Measurements from ENCODE around the gene ZC3H7B.

The ZC3H7B gene

DNA sequence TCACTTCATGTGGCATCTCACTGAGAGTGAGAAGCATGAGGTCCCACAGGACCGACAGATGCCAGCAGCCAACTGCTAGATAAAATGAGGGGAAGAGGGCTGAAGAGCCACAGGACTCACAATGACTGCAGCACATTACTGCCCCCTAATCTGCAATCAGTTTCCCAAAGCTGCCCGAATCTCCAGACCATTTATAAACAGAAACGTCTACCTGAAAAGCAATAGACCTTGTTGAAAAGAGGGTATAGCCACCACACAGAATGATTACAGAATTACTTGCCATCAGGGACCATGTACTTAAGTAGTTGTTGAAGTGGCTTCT is 68.1 kb downstream of the ZC3H7B start:
- in situ Hi-C loops (cut with MboI; ENCODE audit: low sequenced_read_pairs) = no loop called here

DNA sequence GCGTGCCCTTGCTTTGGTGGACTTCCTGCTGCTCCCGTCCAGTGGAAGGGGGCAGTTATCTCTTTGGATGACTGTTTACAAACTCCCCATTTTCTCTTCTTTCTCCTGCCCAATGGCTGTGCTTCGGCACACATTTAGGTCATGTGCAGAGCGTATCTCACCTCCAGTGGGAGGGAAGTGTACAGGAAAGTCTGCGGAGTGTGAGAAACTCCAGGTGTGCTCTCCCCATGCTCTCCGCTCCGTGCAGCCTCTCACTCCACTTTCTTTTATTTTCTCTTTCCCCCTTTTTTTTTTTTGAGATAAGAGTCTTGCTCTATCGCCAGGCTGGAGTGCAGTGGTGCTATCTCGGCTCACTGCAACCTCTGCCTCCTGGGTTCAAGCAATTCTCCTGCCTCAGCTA is 68.5 kb downstream of the ZC3H7B start:
- in situ Hi-C loops (cut with MboI; ENCODE audit: low sequenced_read_pairs) = no loop called here

DNA sequence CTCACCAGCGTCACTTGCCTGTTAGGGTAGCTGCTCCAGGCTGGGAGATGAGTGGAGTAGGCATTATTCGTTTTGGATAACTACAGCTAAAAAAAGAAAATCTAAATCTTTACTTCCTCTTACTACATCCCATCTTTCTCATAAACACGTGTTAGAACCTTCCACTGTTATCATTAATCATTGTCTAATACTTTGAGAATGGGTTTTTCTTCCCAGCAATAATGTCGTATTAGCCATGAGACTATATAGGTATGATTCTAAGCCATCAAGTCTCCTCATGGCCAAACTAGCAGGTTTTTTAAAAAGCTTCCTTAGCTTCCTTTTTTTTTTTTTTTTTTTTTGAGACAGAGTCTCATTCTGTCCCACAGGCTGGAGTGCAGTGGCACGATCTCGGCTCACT is 76.5 kb downstream of the ZC3H7B start:
- in situ Hi-C loops (cut with MboI; ENCODE audit: low sequenced_read_pairs) = no loop called here

DNA sequence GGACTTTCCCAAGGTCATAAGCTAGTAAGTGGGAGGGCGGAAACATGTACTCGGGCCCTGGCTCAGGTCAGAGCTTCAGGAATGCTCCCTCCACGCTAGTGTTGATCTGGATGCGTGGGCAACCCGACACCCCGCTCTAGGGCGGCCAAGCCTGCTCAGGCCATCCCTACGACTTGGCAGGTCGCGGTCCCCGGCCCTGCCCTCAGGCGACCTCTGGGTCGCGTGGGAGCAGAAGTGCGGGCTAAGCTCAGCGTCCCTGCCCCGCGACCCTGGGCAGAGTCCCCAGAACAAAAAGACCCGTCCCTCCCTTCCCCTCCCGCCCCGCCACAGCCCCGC is 79.6 kb downstream of the ZC3H7B start:
- in situ Hi-C loops (cut with MboI; ENCODE audit: low sequenced_read_pairs) = no loop called here

DNA sequence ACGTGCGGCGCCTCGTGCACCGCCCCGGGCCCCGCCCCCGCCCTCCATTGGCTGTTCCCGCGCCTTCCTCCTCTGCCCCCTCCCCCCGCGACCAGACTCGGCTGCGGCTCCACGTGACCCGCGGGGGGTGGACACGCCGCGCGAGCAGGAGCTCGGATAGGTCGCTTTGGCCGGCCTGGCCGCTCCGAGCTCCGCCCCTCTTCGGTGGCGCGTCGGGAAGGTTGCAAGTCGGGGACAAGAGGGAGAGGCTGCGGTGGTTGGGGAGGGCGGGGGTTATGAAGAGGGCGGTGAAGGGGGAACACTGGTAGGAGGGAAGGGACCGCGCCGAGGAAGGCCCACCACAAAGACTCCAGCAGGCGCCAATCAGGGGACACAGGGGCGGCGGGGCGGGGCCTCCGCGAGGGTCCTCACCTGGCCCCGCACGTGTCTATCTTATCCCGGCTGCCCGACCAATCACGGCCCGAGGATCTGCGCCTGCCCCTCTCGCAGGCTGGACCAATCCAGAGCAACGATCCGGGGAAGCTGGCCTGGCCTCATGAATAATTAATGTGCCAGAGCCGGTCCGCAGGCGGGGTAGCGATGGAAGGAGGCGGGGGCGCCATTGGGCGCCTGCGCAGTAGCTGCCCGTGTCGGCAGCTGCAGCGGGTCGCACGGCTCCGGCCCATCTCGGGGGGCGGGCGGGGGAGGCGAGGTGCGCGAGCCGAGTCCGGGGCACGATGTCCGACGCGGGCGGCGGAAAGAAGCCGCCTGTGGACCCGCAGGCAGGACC is 80.2 kb downstream of the ZC3H7B start, which contains the start of gene TEF:
TEF (plus strand) TSS at position 614 of the 769 bp plus-strand sequence; CDS start at position 717, 103 bp downstream.
- in situ Hi-C loops (cut with MboI; ENCODE audit: low sequenced_read_pairs) = no loop called here

DNA sequence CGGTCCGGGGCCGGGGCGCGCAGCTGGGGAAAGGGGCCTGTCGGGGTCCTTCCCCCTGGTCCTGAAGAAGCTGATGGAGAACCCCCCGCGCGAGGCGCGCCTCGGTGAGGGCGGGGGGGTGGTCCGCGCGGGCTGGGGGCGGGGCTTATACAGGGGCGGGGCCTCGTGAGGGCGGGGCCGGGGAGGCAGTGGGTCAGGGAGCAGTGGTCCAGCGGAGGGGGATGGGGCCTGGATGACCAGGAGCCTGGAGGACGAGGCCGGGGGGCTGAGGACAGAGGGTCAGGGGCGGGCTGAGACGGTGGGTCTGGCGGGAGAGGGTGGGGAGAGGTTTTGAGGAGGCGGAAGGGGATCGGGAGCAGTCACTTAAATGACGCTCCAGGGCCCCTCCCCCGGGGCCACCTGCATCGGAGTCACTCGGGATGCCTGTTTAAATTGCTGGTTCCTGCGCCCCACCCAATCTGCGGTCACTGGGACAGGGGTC is 80.8 kb downstream of the ZC3H7B start:
- in situ Hi-C loops (cut with MboI; ENCODE audit: low sequenced_read_pairs) = no loop called here

DNA sequence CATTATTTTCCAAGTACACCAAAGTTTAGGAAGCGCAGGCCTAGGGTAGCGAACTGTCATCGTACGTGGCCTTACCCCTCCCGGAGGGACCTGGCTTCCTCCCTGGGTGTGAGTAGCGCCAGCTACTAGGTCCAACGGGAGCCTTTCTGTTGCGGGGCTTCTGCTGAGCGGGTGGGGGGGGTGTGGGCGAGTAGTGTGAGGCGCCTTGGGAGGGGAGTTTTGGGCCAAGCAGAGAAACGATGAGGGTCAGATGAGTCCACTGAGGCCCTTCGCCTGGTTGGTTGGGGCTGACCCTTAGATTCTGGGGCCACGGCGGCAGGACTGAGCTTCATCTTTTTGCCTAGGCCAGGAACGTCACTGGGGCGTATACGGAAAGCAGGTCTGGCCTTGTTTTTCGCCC is 81.3 kb downstream of the ZC3H7B start:
- in situ Hi-C loops (cut with MboI; ENCODE audit: low sequenced_read_pairs) = no loop called here

DNA sequence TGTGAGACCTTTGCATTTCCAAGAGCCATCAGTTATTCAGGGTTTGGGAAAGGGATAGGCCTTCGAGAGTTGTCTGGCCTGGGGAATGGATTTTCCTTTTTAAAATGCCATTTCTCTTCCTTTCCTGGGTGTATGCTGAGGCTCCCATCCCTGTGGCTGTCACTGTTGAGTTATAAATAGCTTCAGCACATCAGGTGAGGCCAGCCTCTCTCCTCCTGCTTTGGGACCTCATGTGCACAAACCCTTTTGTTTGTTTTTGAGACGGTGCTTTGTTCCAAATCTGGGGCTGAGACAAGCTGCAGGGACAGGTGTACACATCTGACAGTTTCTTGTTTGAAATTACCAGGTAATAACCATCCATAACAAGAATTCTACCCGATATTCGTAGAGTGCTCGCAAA is 81.8 kb downstream of the ZC3H7B start:
- in situ Hi-C loops (cut with MboI; ENCODE audit: low sequenced_read_pairs) = no loop called here

DNA sequence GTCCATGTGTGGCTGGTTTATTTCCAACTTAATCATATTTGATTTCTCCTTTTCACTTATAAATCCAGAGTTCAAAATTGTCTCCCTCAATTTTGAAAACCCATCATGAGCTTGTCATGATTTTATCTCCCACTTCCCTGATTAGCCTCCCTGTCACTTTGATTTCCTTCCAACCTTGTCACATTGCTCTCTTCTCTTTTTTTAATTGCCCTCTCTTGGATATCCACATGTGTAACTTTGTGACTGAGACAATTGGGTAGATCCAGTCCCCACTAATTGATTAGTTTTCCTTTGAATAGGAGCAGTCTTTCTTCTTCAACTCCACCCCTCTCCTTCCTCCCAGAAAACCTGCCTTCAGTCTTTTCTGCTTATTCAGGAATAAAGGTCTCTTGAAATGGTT is 82.8 kb downstream of the ZC3H7B start:
- in situ Hi-C loops (cut with MboI; ENCODE audit: low sequenced_read_pairs) = no loop called here

DNA sequence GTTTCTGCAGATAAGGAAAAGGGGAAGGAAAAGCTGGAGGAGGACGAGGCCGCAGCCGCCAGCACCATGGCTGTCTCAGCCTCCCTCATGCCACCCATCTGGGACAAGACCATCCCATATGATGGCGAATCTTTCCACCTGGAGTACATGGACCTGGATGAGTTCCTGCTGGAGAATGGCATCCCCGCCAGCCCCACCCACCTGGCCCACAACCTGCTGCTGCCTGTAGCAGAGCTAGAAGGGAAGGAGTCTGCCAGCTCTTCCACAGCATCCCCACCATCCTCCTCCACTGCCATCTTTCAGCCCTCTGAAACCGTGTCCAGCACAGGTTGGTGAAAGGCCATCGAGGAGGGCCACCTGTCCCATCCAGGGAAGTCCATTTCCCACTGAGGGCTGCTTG is 86.0 kb downstream of the ZC3H7B start:
- in situ Hi-C loops (cut with MboI; ENCODE audit: low sequenced_read_pairs) = no loop called here

DNA sequence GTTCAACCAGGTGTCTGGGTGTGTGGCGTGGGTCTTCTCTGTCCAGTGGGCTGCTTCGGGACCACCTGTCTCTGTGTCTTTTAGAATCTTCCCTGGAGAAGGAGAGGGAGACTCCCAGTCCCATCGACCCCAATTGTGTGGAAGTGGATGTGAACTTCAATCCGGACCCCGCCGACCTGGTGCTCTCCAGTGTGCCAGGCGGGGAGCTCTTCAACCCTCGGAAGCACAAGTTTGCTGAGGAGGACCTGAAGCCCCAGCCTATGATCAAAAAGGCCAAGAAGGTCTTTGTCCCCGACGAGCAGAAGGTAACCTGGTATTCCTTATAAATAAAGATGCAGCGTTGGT is 92.7 kb downstream of the ZC3H7B start:
- in situ Hi-C loops (cut with MboI; ENCODE audit: low sequenced_read_pairs) = no loop called here

DNA sequence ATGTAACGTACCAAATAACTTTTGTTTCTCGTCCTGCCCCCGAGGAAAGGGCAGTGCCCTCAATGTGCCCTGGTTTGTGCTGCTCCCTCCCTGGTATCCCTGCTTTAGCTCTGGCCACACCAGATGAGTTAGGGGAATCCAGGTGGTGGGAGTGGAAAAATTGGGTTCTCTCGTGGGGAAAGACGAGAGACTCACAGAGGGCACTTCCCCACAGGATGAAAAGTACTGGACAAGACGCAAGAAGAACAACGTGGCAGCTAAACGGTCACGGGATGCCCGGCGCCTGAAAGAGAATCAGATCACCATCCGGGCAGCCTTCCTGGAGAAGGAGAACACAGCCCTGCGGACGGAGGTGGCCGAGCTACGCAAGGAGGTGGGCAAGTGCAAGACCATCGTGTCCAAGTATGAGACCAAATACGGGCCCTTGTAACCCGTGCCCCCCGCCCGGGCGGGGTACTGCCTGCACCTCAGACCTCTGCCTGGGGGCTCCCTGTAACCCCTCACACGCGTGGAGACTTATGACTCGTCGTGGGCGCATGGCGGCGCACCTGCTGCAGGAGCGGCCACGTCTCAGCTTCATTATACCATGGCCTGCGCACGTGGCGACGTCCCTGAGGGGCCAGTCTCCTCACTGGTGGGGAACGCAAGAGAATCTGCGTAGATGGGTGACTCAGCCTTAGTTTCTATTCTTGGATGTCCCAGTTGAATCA is 94.4 kb downstream of the ZC3H7B start:
- in situ Hi-C loops (cut with MboI; ENCODE audit: low sequenced_read_pairs) = no loop called here

DNA sequence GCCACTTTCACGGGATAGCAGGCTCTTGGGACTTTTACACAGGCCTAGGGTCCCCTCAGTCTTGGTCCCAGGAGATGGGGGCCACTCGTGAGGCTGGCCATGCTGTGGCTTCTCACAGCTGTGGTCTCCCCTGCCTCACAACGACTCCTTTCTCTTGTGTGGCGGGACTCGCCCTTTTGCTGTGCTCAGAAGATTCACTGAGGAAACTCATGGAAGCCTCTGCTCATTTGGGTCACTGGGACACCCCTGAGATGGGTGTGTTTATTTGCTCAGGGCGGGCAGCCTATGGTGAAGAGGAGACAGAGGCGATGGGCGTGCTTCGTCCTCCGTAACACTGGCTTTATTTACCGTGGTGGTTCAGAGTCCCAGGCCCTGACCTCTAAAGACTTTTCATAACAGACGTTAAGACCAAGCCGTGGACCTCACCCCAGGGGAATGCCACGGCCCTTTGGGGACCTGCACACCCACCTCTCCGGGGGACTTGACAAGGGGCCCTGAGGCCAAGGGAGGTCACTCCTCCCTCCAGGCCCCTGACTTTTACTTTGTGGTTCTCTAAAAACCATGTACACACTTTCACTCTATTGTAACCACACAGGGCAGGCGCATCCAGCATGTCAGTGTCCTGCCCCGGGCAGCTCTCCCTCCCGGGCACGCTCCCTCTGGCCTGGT is 96.0 kb downstream of the ZC3H7B start:
- in situ Hi-C loops (cut with MboI; ENCODE audit: low sequenced_read_pairs) = no loop called here

DNA sequence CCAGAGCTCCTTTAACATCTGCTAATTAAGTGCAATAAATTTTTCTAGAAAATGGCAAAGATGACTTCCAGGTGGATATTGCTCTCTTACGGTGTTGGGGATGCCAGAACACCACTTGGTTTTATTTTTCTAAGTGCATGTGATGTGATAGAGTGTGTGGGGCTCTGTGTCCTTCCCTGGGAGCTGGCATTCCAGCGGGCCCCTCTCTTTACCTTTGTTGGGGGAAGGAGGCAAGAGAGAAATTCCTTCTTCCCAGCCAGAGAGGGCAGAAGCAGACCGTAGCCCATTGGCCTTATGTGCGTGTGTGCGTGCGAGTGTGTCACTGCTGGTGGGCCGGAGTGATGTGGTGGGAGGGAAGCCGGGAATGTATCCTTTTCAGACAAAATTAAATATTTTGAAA is 97.6 kb downstream of the ZC3H7B start:
- in situ Hi-C loops (cut with MboI; ENCODE audit: low sequenced_read_pairs) = no loop called here

DNA sequence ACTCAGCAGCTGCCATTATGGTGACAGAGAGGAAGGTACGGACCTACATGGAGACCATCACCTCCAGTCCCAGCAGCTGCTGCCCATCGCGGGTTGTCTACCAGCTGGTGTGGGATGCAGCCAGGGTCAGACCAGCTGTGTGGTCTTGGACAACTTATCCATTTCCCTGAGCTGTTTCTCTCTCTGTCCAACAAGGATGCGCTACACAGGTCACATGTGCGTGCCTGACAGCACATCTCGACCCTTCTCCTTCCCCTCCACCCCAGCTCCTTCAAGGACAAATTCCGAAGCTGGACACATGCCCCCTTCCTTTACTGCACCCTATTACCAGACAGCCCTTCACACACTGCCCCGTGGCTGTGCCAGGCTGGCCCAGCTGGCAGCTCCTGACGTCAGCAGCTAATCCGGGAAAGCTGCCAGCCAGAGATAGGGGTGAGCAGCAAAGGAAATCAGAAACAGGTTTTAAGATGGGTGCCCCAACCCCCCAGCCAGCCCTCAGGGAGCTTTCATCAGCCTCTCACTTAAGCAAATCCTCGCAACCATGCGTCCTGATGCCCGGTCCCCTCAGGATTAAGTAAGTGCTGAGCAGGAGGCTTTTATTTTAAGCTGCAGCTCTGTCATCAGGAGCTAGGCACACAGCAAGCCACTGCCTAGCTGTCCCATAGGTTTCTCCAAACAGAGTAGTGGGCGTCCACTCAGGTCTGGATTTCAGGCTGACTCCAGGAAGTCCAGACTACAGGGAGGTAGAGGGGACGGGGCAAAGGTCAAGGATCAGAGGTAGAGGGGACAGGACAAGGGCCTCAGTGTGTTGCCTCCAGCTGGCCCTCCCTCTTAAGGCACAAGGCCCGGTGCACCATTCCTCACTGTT is 100.7 kb downstream of the ZC3H7B start:
- in situ Hi-C loops (cut with MboI; ENCODE audit: low sequenced_read_pairs) = loop anchor here (5.0 kb wide), 1 partner anchor 115 kb away; no protein-coding TSS in a partner anchor

DNA sequence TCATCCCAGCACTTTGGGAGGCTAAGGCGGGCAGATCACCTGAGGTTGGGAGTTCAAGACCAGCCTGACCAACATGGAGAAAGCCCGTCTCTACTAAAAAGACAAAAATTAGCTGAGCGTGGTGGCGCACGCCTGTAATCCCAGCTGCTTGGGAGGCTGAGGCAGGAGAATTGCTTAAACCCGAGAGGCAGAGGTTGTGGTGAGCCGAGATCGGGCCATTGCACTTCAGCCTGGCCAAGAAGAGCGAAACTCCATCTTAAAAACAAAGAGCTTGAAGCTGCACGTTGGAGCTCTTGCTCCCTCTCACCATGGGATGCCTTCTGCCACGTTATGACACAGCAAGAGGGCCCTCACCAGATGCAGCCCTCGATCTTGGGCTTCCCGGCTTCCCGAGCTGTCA is 101.5 kb downstream of the ZC3H7B start:
- in situ Hi-C loops (cut with MboI; ENCODE audit: low sequenced_read_pairs) = loop anchor here (5.0 kb wide), 1 partner anchor 114 kb away; no protein-coding TSS in a partner anchor

DNA sequence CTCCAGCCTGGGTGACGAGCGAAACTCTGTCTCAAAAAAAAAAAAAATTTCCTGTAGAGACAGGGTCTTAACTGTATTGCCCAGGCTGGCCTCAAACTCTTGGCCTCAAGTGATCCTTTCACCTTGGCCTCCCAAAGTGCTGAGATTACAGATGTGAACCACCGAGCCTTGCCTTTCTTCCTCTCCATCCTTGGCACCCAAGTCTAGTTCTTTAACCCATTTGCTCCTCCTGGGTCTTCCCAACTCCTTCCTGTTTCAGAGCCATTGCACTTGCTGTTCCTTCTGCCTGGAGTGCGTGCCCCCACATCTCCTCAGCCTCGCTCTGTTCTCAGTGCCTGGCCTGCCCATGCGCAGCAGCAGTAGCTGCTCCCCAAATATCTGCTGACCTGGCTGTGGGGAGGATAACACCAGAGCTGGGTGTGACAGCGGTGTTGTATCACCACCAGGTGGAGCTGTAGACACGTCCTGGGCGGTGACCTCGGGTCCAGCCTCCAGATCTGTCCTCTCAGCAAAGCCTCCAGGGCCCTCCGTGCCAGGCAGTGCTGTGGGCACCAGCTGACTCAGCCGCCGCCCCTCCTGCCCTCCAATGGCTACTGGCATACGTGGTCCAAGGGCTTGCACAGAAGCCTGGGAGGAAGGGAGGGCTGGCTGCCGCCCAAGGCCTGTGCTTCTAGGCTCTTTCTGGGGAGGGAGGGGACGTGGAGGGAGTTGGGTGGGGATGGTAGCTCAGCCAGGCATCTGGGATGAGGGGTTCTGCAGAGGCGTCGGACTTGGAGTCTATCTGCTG is 102.4 kb downstream of the ZC3H7B start:
- in situ Hi-C loops (cut with MboI; ENCODE audit: low sequenced_read_pairs) = loop anchor here (5.0 kb wide), 1 partner anchor 114 kb away; no protein-coding TSS in a partner anchor

DNA sequence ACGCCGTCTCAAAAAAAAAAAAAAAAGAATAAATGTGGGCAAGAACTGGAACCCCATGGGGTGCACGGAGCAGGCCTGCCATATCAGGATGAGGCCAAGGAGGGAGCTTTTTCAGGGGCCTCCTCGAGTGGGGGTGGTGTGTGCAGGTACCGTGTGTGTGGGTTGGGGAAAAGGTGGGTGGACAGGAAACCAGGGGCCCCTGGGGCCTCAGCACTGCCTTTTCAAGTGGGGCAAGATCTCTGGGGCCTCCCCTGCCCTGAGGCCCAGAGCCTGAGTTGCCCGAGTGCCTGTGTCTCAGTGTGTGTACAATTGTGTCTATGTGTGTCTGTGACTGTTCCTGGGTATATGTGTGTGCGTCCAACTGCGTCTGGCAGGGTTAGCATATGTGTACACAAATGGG is 104.3 kb downstream of the ZC3H7B start:
- in situ Hi-C loops (cut with MboI; ENCODE audit: low sequenced_read_pairs) = no loop called here

DNA sequence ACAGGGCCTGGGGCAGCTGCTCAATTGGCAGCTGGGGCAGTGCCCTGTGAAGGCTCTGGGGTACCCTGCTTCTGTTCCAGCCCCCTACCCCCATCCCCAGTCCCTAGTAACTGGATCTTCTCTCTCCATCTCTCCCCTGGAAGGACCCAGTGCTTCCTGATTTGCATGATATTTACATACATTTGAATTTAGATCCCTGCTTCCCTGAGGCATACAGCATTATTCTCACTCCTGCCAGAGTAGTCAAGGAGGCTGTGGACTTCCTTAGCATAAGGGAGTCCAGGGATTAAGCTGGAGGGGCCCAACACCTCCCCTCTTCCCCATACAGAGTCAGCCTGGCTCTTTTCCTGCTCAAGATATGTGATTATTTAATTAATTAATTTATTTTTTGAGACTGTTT is 105.1 kb downstream of the ZC3H7B start:
- in situ Hi-C loops (cut with MboI; ENCODE audit: low sequenced_read_pairs) = no loop called here

DNA sequence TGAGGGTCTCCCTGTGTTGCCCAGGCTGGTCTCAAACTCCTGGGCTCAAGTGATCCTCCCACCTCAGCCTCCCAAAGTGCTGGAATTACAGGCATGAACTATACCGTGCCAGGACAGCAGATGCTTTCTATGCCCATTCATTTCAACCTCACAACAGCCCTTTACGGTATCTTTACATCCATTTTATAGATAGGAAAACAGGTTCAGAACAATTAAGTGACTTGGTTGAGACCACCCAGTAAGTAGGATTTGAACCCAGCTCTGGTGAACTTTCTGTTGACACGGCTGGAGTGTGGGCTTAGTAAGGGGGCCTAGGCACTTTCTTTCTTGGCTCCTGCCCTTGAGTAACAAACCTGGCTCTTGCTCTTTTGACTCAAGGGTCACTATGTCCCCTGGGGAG is 106.1 kb downstream of the ZC3H7B start:
- in situ Hi-C loops (cut with MboI; ENCODE audit: low sequenced_read_pairs) = no loop called here

All from HL-60/S4 treated with retinoic acid at 250 ng/mL for 4 days and 3 days (cell line).